Measurements from ENCODE around the gene HAPLN1. TPM values are rescaled to one million over a fixed set of nuclear protein-coding genes. Genes with fewer than 3 reads are reported as not detected.

HAPLN1 gene
- polyA plus RNA-seq, 1 donor from 2014 or later, result 0.10 TPM

DNA sequence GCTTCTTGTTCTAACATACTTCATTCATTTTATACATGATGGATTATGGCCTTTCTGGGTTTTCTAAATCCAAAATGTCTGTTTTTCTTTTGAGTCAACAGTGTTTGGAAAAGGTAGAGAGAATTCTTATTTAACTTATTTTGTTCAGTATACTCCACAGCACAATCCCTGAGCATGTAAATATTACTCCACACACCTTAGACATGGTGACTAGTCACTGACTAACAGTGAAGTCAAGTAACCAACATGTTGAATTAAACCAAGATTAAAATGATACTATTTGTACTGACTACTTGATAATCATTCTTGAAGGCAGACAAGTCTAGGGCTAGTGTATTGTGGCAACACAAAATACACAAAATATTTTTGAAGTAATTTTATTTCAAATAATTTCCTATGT, 55.0 kb downstream of the HAPLN1 start:
- no peaks in the 10 kb centered on the region for H3K9me2 ChIP-seq (ENCODE audit: insufficient read depth, low read length)
- H3K27ac ChIP-seq (ENCODE audit: low read length), result no peak overlapping the region
- no peak overlapping the region for H3K4me2 ChIP-seq (ENCODE audit: low read length)
- no peaks in the 10 kb centered on the region for H3K9me3 ChIP-seq (ENCODE audit: low read length)
- no peak overlapping the region for H3K9ac ChIP-seq (ENCODE audit: low read length)
- TF ChIP-seq SMC3 (conservative IDR thresholded peaks at IDR 0.05; ENCODE audit: poor library complexity), result no peak
- no peak for TF ChIP-seq MXI1 (conservative IDR thresholded peaks at IDR 0.05; ENCODE audit: poor library complexity, severe bottlenecking)
- TF ChIP-seq RAD21 (conservative IDR thresholded peaks at IDR 0.05), result no peak
- no peak for TF ChIP-seq TAF1 (IDR thresholded peaks at IDR 0.05; ENCODE audit: low read depth)
- TF ChIP-seq POLR2AphosphoS5 (IDR thresholded peaks at IDR 0.05), result no peak
- TF ChIP-seq, protein P1, sequence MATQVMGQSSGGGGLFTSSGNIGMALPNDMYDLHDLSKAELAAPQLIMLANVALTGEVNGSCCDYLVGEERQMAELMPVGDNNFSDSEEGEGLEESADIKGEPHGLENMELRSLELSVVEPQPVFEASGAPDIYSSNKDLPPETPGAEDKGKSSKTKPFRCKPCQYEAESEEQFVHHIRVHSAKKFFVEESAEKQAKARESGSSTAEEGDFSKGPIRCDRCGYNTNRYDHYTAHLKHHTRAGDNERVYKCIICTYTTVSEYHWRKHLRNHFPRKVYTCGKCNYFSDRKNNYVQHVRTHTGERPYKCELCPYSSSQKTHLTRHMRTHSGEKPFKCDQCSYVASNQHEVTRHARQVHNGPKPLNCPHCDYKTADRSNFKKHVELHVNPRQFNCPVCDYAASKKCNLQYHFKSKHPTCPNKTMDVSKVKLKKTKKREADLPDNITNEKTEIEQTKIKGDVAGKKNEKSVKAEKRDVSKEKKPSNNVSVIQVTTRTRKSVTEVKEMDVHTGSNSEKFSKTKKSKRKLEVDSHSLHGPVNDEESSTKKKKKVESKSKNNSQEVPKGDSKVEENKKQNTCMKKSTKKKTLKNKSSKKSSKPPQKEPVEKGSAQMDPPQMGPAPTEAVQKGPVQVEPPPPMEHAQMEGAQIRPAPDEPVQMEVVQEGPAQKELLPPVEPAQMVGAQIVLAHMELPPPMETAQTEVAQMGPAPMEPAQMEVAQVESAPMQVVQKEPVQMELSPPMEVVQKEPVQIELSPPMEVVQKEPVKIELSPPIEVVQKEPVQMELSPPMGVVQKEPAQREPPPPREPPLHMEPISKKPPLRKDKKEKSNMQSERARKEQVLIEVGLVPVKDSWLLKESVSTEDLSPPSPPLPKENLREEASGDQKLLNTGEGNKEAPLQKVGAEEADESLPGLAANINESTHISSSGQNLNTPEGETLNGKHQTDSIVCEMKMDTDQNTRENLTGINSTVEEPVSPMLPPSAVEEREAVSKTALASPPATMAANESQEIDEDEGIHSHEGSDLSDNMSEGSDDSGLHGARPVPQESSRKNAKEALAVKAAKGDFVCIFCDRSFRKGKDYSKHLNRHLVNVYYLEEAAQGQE (IDR thresholded peaks at IDR 0.05; ENCODE audit: borderline replicate concordance), result no peak
- TF ChIP-seq, protein P2, sequence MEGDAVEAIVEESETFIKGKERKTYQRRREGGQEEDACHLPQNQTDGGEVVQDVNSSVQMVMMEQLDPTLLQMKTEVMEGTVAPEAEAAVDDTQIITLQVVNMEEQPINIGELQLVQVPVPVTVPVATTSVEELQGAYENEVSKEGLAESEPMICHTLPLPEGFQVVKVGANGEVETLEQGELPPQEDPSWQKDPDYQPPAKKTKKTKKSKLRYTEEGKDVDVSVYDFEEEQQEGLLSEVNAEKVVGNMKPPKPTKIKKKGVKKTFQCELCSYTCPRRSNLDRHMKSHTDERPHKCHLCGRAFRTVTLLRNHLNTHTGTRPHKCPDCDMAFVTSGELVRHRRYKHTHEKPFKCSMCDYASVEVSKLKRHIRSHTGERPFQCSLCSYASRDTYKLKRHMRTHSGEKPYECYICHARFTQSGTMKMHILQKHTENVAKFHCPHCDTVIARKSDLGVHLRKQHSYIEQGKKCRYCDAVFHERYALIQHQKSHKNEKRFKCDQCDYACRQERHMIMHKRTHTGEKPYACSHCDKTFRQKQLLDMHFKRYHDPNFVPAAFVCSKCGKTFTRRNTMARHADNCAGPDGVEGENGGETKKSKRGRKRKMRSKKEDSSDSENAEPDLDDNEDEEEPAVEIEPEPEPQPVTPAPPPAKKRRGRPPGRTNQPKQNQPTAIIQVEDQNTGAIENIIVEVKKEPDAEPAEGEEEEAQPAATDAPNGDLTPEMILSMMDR (IDR thresholded peaks at IDR 0.05; ENCODE audit: poor library complexity, severe bottlenecking), result no peak
- TF ChIP-seq EZH2 (IDR thresholded peaks at IDR 0.05; ENCODE audit: borderline replicate concordance, insufficient read depth, low read length, poor library complexity, severe bottlenecking), result no peak
- TF ChIP-seq EP300 (conservative IDR thresholded peaks at IDR 0.05; ENCODE audit: poor library complexity, severe bottlenecking), result no peak
- H3F3A ChIP-seq (ENCODE audit: insufficient read depth, low read length, poor library complexity, severe bottlenecking), result no peaks in the 10 kb centered on the region
- H2AFZ ChIP-seq (ENCODE audit: low read depth, low read length), result no peak overlapping the region
- no peaks in the 10 kb centered on the region for H3K27me3 ChIP-seq (ENCODE audit: insufficient read depth, low read depth, low read length)
- no peaks in the 10 kb centered on the region for H4K20me1 ChIP-seq (ENCODE audit: insufficient read depth)
- no peaks in the 10 kb centered on the region for H3K36me3 ChIP-seq (ENCODE audit: insufficient read depth, low read length)
- no peak overlapping the region for H3K4me3 ChIP-seq (ENCODE audit: low read length)
- H3K79me2 ChIP-seq (replicated peaks; ENCODE audit: insufficient read depth, low read length), result no peaks in the 10 kb centered on the region

DNA sequence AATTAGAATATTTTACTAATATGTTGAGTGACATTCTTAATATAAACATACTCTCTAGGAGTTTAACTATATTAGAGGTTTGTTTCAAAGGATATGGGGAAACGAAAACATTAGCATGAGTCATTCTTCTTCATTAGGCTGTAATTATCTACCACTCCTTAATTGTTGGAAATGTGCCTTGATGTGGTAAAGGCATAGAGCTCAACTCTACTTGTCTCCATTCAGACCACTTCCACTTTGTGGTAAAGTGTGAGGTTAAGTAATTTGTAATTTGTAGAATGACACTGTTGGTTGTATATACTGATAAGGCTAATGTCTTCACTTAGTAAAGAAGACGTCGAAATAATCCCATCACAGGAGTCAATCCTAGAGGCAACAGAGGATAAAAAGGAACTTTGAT, 58.1 kb downstream of the HAPLN1 start:
- TF ChIP-seq POLR2AphosphoS5 (IDR thresholded peaks at IDR 0.05), result no peak
- TF ChIP-seq RAD21 (conservative IDR thresholded peaks at IDR 0.05), result no peak
- no peak for TF ChIP-seq SMC3 (conservative IDR thresholded peaks at IDR 0.05; ENCODE audit: poor library complexity)
- TF ChIP-seq EZH2 (IDR thresholded peaks at IDR 0.05; ENCODE audit: borderline replicate concordance, insufficient read depth, low read length, poor library complexity, severe bottlenecking), result no peak
- TF ChIP-seq, protein P1 (IDR thresholded peaks at IDR 0.05; ENCODE audit: borderline replicate concordance), result no peak
- TF ChIP-seq MXI1 (conservative IDR thresholded peaks at IDR 0.05; ENCODE audit: poor library complexity, severe bottlenecking), result no peak
- no peak for TF ChIP-seq EP300 (conservative IDR thresholded peaks at IDR 0.05; ENCODE audit: poor library complexity, severe bottlenecking)
- TF ChIP-seq, protein P2 (IDR thresholded peaks at IDR 0.05; ENCODE audit: poor library complexity, severe bottlenecking), result no peak
- no peak for TF ChIP-seq TAF1 (IDR thresholded peaks at IDR 0.05; ENCODE audit: low read depth)
- no peaks in the 10 kb centered on the region for H3F3A ChIP-seq (ENCODE audit: insufficient read depth, low read length, poor library complexity, severe bottlenecking)
- H3K9me3 ChIP-seq (ENCODE audit: low read length), result no peaks in the 10 kb centered on the region
- H2AFZ ChIP-seq (ENCODE audit: low read depth, low read length), result no peak overlapping the region
- no peaks in the 10 kb centered on the region for H3K79me2 ChIP-seq (replicated peaks; ENCODE audit: insufficient read depth, low read length)
- no peaks in the 10 kb centered on the region for H3K27me3 ChIP-seq (ENCODE audit: insufficient read depth, low read depth, low read length)
- H3K36me3 ChIP-seq (ENCODE audit: insufficient read depth, low read length), result no peaks in the 10 kb centered on the region
- no peak overlapping the region for H3K27ac ChIP-seq (ENCODE audit: low read length)
- no peak overlapping the region for H3K9ac ChIP-seq (ENCODE audit: low read length)
- H3K9me2 ChIP-seq (ENCODE audit: insufficient read depth, low read length), result no peaks in the 10 kb centered on the region
- no peak overlapping the region for H3K4me3 ChIP-seq (ENCODE audit: low read length)
- no peak overlapping the region for H3K4me2 ChIP-seq (ENCODE audit: low read length)
- H4K20me1 ChIP-seq (ENCODE audit: insufficient read depth), result no peaks in the 10 kb centered on the region

Data from neural cell (in vitro differentiated cells).